ENCODE results near the gene ASB13.

- TF ChIP-seq JUND (IDR thresholded peaks at IDR 0.05), result no peak
- TF ChIP-seq GATA2 (CRISPR knock-in tag; IDR thresholded peaks at IDR 0.05), result no peak
These were observed 59.5 kb downstream of the ASB13 start for GRCh38 chr10:5606864-5607263.
